GM12801 (cell line): Measurements from ENCODE around the gene KIAA1671.

Experiments
- TF ChIP-seq, protein P1 (sequence below): IDR thresholded peaks from one replicate; pipeline ENCODE4 v1.5.1; 2011; ENCODE audit warnings: control low read depth; ENCODE audit not compliant: insufficient read length; ENCODE audit errors: extremely low read depth

Gene KIAA1671

DNA sequence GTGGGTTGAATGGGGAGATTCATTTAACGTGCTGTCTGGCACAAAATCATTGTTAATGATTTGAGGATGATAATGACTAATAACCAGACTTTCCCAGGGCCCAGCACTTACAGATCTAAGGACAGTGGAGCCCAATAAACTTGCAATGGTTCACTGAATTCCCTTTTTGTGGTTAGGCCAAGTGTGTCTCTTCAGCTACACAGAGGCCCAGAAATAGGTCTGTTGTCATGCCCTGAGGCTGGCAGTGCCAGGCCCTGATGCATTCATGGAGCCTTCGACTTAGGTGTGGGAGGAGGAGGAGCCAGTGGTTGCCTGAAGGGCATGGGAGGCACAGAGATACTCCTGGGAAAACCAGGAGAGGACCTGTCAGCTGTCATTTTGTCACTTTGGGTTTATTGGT, 56.1 kb downstream of the KIAA1671 start:
- TF ChIP-seq, protein P1, sequence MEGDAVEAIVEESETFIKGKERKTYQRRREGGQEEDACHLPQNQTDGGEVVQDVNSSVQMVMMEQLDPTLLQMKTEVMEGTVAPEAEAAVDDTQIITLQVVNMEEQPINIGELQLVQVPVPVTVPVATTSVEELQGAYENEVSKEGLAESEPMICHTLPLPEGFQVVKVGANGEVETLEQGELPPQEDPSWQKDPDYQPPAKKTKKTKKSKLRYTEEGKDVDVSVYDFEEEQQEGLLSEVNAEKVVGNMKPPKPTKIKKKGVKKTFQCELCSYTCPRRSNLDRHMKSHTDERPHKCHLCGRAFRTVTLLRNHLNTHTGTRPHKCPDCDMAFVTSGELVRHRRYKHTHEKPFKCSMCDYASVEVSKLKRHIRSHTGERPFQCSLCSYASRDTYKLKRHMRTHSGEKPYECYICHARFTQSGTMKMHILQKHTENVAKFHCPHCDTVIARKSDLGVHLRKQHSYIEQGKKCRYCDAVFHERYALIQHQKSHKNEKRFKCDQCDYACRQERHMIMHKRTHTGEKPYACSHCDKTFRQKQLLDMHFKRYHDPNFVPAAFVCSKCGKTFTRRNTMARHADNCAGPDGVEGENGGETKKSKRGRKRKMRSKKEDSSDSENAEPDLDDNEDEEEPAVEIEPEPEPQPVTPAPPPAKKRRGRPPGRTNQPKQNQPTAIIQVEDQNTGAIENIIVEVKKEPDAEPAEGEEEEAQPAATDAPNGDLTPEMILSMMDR: no peak

DNA sequence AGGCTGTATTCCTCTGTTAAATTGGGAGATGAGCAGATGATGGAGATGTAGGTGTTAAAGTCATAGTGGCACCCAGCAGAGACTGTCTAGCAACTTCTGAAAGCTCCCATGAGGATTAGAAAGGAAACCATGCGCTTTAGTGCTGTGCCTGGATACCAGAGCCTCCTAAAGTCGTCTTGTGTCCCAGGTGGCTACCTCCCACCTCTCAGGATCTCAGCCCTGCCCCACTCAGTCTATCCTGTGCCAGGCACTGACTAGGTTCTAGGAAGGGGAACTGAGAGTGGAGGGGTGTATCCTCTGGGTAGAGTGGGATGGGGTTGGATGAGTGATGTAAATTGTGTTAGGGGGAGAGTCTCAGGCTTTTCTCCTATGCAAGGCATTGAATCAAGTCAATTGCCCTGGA, 60.2 kb downstream of the KIAA1671 start:
- TF ChIP-seq, protein P1: no peak

DNA sequence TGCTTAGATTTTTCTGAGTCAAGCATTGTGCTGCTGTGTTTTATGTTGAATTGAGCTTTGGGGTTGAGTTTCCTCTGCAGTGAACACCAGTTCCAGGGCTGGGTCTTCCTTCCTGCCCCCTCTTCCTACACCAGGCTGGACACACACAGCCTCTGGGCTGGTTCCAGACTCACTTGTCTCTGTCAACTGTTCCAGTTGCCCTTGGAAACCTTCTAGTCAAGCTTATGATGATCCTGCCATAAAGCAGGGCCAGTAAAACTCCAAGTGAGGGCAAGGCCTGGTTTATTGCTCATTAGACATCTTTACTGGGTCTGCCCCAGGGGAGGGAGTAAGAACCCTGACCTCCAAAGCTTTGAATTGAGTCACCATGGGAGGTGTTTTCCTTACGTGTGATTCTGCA, 61.1 kb downstream of the KIAA1671 start:
- TF ChIP-seq, protein P1: no peak

DNA sequence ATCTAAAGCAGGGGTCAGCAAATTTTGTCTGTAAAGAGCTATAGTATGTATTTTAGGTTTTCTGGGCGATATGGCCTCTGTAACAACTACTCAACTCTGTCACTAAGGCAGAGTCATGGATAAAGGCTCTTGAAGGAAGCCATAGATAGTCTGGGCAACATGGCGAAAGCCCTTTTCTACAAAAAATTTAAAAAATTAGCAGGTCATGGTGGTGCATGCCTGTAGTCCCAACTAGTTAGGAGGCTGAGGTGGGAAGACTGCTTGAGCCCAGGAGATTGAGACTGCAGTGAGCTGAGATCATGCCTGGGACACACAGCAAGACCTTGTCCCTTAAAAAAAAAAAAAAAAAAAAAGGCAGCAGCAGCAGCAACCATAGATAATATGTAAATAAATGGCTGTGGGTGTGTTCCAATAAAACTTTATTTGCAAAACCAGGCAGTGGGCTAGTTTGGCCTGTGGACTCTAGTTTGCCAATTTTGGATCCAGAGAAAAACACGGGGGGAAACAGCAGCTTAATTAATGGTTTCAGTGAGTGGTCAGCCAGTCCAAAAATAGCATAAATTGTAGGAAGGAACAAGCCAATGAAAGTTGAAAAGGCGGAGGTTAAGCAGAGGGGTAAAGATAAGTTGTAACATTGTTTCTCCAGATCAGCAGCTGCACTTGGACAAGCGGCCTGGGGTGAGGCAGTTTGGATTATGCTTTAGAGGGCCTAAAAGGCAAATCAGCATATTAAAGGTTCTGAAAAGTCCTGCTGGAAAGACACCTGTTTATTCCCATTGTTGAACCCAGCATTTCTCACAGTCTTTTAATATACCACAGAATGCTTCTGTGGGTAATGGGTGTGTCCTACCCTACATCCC, 62.6 kb downstream of the KIAA1671 start:
- TF ChIP-seq, protein P1: no peak

DNA sequence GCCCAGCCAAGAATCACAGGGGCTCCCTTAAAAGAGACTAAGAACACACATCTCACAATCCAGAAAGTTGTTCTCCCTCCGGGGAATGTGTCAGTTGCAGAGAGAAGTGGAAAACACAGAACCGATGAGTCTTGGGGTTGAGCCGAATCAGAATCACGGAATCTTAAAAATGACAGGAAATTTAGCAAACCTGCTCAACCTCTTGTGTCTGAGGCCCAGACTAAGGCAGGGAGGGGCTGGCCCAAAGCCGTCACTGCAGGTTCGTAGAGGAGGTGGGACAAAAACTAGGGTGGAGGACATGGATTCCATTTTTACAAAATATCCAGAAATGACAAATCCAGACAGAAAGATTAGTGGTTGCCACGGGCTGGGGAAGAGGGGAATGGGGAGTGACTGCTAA, 63.8 kb downstream of the KIAA1671 start:
- TF ChIP-seq, protein P1: no peak

DNA sequence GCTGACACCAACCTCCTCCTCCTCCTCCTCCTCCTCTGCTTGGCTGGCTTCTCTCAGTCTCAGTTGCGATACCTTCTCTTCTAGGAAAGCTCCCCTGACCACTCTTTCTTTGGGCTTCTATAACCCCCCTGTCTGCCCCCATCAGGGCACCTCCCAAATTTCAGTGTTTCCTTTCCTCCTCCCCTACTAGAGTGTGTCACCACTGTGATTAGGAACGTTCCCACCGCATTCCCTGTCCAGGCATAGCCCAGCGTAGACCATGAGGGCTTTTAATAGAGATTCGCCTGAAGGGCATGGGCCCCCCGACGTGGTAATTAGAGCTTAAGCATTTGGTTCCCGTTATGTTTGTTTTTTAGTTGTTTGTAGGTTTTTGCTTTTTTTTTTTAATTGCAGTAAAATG, 65.5 kb downstream of the KIAA1671 start:
- TF ChIP-seq, protein P1: no peak

DNA sequence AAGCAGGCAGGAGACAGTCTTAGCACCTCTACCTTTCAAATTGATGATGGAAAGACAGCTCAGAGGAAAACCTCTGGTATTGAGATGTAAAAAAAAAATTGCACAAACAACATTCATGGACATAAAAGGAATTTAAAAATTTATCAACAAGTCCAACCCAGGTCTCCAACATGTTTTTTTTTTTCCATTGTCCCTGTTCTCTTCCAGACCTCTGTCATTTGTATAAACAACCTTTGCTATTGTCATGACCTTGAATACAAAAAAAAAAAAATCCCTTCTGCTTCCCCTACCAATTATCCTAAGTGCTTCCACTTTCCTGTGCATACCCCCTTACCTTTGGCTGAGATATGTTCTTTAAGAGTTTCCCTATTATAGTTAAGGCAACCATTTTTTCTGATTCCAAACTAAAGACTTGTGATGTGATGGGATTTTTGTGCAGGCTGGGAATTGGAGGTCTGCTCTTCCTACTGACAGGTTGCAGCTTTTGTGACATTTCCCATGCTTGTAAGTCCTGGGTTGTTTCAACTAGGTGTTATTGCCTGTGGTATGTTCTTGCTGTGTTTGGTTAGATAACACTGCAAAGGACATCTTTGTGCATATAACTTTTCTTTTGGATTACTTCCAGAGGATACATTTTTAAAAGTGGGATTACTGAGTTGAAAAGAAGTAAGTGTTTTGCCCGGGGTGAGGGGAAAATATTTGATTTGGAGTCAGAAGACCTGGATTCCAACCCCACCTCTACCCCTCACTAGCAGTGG, 67.1 kb downstream of the KIAA1671 start:
- TF ChIP-seq, protein P1: no peak
